Upper lobe of right lung (tissue), 1 donor: ENCODE data around the gene COPS8. TPM values are rescaled to one million over a fixed set of nuclear protein-coding genes. Genes with fewer than 3 reads are reported as not detected.

Experiments
- ATAC-seq: fragments of 200-7000 bp; cut with Tn5 transposase; one replicate; pipeline ENCODE4 v1.9.1; 2020; ENCODE audit warnings: mild to moderate bottlenecking, moderate library complexity
- DNase-seq: peaks from one replicate; pipeline ENCODE4 v3.0.0-alpha.2; 2020
- H3K27ac ChIP-seq: fragments of 200-600 bp; one replicate; pipeline ENCODE4 v1.8.0; 2022
- H3K27me3 ChIP-seq: fragments of 200-600 bp; one replicate; pipeline ENCODE4 v1.8.0; 2022; ENCODE audit warnings: mild to moderate bottlenecking
- H3K36me3 ChIP-seq: fragments of 200-600 bp; one replicate; pipeline ENCODE4 v1.8.0; 2022
- H3K4me1 ChIP-seq: fragments of 200-600 bp; one replicate; pipeline ENCODE4 v1.8.0; 2022
- H3K4me3 ChIP-seq: fragments of 200-600 bp; one replicate; pipeline ENCODE4 v1.8.0; 2022; ENCODE audit warnings: mild to moderate bottlenecking
- H3K9me3 ChIP-seq: fragments of 200-600 bp; one replicate; pipeline ENCODE4 v1.8.0; 2022
- CTCF ChIP-seq: fragments of 200-600 bp; IDR thresholded peaks from one replicate; pipeline ENCODE4 v1.8.0; 2022; ENCODE audit warnings: antibody characterized with exemption
- intact Hi-C: fragments of 100-400 bp; cut with DNase I; formaldehyde crosslinking; loops from one replicate; pipeline ENCODE4 v1.11.0; 2022
- total RNA-seq: library from RNA; stranded (reverse); fragmentation: NEBNext Ultra II Directional; extraction: Animal tissue kit (Norgen Biotek cat#: 25700); gene quantifications from one replicate; pipeline ENCODE4 v1.2.1, GENCODE V29; 2021
- donor health status: DM: no; HTN: yes; CAD: no; lungs with severe emphysema.

The COPS8 gene
- total RNA-seq, 1 donor from 2014 or later: 40.9 TPM

GRCh38 chr2:237136824-237137223, 51.1 kb downstream of the COPS8 start:
- no peak for ATAC-seq
- Histone ChIP-seq H3K27me3 (no peaks in the 10 kb centered on the region), H3K36me3 (no peaks in the 10 kb centered on the region), H3K4me1 (no peaks in the 10 kb centered on the region), H3K9me3 (no peaks in the 10 kb centered on the region), H3K27ac (no peak overlapping the region), H3K4me3 (no peak overlapping the region)
- TF ChIP-seq CTCF: no peak
- intact Hi-C loops: no loop called here
- no peak for DNase-seq

GRCh38 chr2:237137626-237138323, 52.1 kb downstream of the COPS8 start:
- Histone ChIP-seq H3K27ac (no peak overlapping the region), H3K9me3 (no peaks in the 10 kb centered on the region), H3K27me3 (no peaks in the 10 kb centered on the region), H3K4me1 (no peaks in the 10 kb centered on the region), H3K4me3 (no peak overlapping the region), H3K36me3 (no peaks in the 10 kb centered on the region)
- TF ChIP-seq CTCF: no peak
- intact Hi-C loops: no loop called here
- ATAC-seq: no peak
- DNase-seq: no peak

- Histone ChIP-seq H3K9me3 (no peaks in the 10 kb centered on the region), H3K27ac (no peak overlapping the region), H3K4me1 (no peaks in the 10 kb centered on the region), H3K27me3 (no peaks in the 10 kb centered on the region), H3K4me3 (no peak overlapping the region), H3K36me3 (no peaks in the 10 kb centered on the region)
- peak; percentile 26 for ATAC-seq
- no peak for TF ChIP-seq CTCF
- no peak for DNase-seq
- intact Hi-C loops: no loop called here
These were observed 53.5 kb downstream of the COPS8 start for GRCh38 chr2:237139123-237139675.

GRCh38 chr2:237140689-237141285, 55.1 kb downstream of the COPS8 start:
- no peak for DNase-seq
- H3K4me3 ChIP-seq: no peak overlapping the region
- no peaks in the 10 kb centered on the region for H3K4me1 ChIP-seq
- H3K27ac ChIP-seq: no peak overlapping the region
- H3K27me3 ChIP-seq: no peaks in the 10 kb centered on the region
- intact Hi-C loops: no loop called here
- ATAC-seq: no peak
- TF ChIP-seq CTCF: no peak
- no peaks in the 10 kb centered on the region for H3K9me3 ChIP-seq
- H3K36me3 ChIP-seq: no peaks in the 10 kb centered on the region

DNA sequence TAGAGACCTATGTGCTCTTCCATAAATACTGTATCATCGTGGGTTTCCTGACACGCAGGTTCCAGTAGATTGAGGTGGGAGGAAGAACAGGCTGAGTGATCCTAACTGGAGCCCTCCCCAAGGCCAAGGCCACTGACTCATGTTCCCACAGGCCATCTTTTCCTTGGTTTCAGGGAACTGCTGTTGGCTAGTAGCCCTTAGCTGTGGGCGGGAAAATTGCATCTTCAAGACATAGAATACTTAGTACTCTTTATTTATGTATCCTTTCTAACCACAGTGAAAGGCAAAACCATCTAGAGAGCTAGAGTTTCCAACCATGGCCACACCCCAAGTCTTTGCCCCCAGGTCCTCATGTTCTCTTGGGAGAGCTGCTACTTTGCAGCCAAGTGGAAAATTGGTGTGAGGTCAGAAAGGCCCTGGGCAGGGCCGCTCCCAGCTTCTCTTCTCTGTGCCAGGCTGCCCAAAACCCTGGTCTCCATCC, 55.9 kb downstream of the COPS8 start:
- Histone ChIP-seq H3K27me3 (no peaks in the 10 kb centered on the region), H3K27ac (no peak overlapping the region), H3K36me3 (no peaks in the 10 kb centered on the region), H3K4me1 (no peaks in the 10 kb centered on the region), H3K9me3 (peaks cover 1% of the 10 kb centered on the region), H3K4me3 (no peak overlapping the region)
- DNase-seq: peak; percentile 15
- no peak for TF ChIP-seq CTCF
- intact Hi-C loops: no loop called here
- ATAC-seq: no peak
